ENCODE measurements around the gene C9orf43. TPM values are rescaled to one million over a fixed set of nuclear protein-coding genes. Genes with fewer than 3 reads are reported as not detected.

Gene C9orf43
- total and polyA plus RNA-seq, 9 of the 15 experiments (the other 6 are each of a cell fraction or from before 2014, with no cell fraction given), result 0.21 to 0.58 (median 0.33) TPM

- TF ChIP-seq AFF1 (IDR thresholded peaks at IDR 0.05; ENCODE audit: low read depth in 1 of 2, partially characterized antibody in 2 of 2) (peak; percentile 77 to 94), PTTG1 (tag; IDR thresholded peaks at IDR 0.05; ENCODE audit: low read depth) (no peak), POLR2AphosphoS5 (IDR thresholded peaks at IDR 0.05; ENCODE audit: control insufficient read depth, insufficient read depth, low read depth, low read length) (peak; percentile 77; the same call in 1 of the 2 replicates), ZNF79 (CRISPR knock-in tag; IDR thresholded peaks at IDR 0.05; ENCODE audit: low read depth) (no peak), ZNF586 (CRISPR knock-in tag; conservative IDR thresholded peaks at IDR 0.05) (no peak), ZNF324 (CRISPR knock-in tag; IDR thresholded peaks at IDR 0.05) (no peak), FOS (IDR thresholded peaks at IDR 0.05; ENCODE audit: extremely low read depth, insufficient read length) (no peak), MTF1 (CRISPR knock-in tag; IDR thresholded peaks at IDR 0.05; ENCODE audit: borderline replicate concordance) (no peak), ZBTB12 (CRISPR knock-in tag; IDR thresholded peaks at IDR 0.05) (0 out of 2 replicates have a peak, but pooled peaks have one; percentile 34), ZC3H8 (IDR thresholded peaks at IDR 0.05) (no peak), CTCF (IDR thresholded peaks at IDR 0.05 in 2 of 3, conservative IDR thresholded peaks at IDR 0.05 in 1 of 3; ENCODE audit: insufficient read depth in 2 of 3, low read depth in 1 of 3, low read length in 3 of 3) (peak in 1 of 3 experiments; percentile 32; a peak in 1 of 6 replicates), RB1 (IDR thresholded peaks at IDR 0.05; ENCODE audit: low read depth) (peak; percentile 72), ZNF609 (CRISPR knock-in tag; IDR thresholded peaks at IDR 0.05; ENCODE audit: borderline replicate concordance) (no peak), PURB (CRISPR knock-in tag; IDR thresholded peaks at IDR 0.05; ENCODE audit: low read depth) (no peak), HOXB6 (CRISPR knock-in tag; IDR thresholded peaks at IDR 0.05; ENCODE audit: borderline replicate concordance) (no peak)
These were observed at the start of gene C9orf43, which contains the start of gene POLE3 (continued) for GRCh38 chr9:113410207-113410864.
